H1 (cell line): ENCODE data around the gene SMYD3. TPM values are rescaled to one million over a fixed set of nuclear protein-coding genes. Genes with fewer than 3 reads are reported as not detected.

Experiments
- ASH2L ChIP-seq: fragments of 200-600, 300-600 bp; sonication (generic); IDR thresholded peaks from one replicate; pipeline ENCODE4 v1.7.1; 2017; ENCODE audit warnings: low read length
- BRCA1 ChIP-seq: IDR thresholded peaks from 2 replicates; pipeline ENCODE4 v1.6.1; 2012; ENCODE audit warnings: low read depth, low read length, improper control_type of control experiment
- EGR1 ChIP-seq: IDR thresholded peaks from 2 replicates; pipeline ENCODE4 v1.6.1; 2011; ENCODE audit warnings: low read depth, low read length, borderline replicate concordance
- JUN ChIP-seq: IDR thresholded peaks from 2 replicates; pipeline ENCODE4 v1.6.1; 2011; ENCODE audit warnings: low read depth, mild to moderate bottlenecking, improper control_type of control experiment, low read length
- NRF1 ChIP-seq: IDR thresholded peaks from 2 replicates; pipeline ENCODE4 v1.6.1; 2011; ENCODE audit warnings: mild to moderate bottlenecking, low read depth, low read length, improper control_type of control experiment
- SP4 ChIP-seq: IDR thresholded peaks from 2 replicates; pipeline ENCODE4 v1.6.1; 2012; ENCODE audit warnings: low read length, inconsistent platforms
- polyA plus RNA-seq, 7 experiments: library from polyadenylated mRNA; depleted of rRNA in 3 of 7; stranded (reverse) in 5 of 7; unstranded in 2 of 7; fragments of >200 nt in 5 of 7; fragments of 200-250 nt in 2 of 7; gene quantifications; 1 replicate in 5 of 7; 2 replicates in 1 of 7; 4 replicates in 1 of 7; pipeline versions ENCODE4 v1.2.1 to v1.2.3, GENCODE V29; 2011 to 2013; ENCODE audit warnings: missing spikeins in 2 of 7, mixed read lengths in 2 of 7
- total RNA-seq: library from RNA; stranded (reverse); fragmentation: NEBNext Ultra II Directional; extraction: Animal tissue kit (Norgen Biotek cat#: 25700); gene quantifications from 2 replicates; pipeline ENCODE4 v1.2.1, GENCODE V29; 2021
- TF ChIP-seq, protein P1 (sequence below): fragments of 300-600 bp; sonication (generic); IDR thresholded peaks from 2 replicates; pipeline ENCODE4 v1.7.1; 2012; ENCODE audit warnings: low read length, moderate library complexity, mild to moderate bottlenecking, inconsistent platforms; ENCODE audit not compliant: insufficient replicate concordance
- TF ChIP-seq, protein P2 (sequence below): IDR thresholded peaks from 2 replicates; pipeline ENCODE4 v1.6.1; 2011; ENCODE audit warnings: low read depth, mild to moderate bottlenecking, low read length; ENCODE audit not compliant: insufficient read depth

The SMYD3 gene
- total and polyA plus RNA-seq, 2 of the 8 experiments (the other 6 are each of a cell fraction or from before 2014, with no cell fraction given): 17.3 to 25.4 TPM

DNA sequence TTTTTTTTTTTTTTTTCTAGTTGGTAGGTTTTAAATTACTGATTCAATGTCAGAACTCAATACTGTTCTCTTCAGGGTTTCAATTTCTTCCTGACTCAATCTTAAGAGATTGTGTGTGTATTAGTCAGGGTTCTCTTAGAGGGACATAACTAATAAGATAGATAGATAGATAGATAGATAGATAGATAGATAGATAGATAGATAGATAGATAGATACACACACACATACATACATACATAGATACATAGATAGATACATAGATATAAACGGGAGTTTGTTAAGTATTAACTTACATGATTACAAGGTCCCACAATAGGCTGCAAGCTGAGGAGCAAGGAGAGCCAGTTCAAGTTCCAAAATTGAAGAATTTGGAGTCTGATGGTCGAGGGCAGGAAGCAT, 251.3 kb downstream of the SMYD3 start (continued):
- TF ChIP-seq, protein P1, sequence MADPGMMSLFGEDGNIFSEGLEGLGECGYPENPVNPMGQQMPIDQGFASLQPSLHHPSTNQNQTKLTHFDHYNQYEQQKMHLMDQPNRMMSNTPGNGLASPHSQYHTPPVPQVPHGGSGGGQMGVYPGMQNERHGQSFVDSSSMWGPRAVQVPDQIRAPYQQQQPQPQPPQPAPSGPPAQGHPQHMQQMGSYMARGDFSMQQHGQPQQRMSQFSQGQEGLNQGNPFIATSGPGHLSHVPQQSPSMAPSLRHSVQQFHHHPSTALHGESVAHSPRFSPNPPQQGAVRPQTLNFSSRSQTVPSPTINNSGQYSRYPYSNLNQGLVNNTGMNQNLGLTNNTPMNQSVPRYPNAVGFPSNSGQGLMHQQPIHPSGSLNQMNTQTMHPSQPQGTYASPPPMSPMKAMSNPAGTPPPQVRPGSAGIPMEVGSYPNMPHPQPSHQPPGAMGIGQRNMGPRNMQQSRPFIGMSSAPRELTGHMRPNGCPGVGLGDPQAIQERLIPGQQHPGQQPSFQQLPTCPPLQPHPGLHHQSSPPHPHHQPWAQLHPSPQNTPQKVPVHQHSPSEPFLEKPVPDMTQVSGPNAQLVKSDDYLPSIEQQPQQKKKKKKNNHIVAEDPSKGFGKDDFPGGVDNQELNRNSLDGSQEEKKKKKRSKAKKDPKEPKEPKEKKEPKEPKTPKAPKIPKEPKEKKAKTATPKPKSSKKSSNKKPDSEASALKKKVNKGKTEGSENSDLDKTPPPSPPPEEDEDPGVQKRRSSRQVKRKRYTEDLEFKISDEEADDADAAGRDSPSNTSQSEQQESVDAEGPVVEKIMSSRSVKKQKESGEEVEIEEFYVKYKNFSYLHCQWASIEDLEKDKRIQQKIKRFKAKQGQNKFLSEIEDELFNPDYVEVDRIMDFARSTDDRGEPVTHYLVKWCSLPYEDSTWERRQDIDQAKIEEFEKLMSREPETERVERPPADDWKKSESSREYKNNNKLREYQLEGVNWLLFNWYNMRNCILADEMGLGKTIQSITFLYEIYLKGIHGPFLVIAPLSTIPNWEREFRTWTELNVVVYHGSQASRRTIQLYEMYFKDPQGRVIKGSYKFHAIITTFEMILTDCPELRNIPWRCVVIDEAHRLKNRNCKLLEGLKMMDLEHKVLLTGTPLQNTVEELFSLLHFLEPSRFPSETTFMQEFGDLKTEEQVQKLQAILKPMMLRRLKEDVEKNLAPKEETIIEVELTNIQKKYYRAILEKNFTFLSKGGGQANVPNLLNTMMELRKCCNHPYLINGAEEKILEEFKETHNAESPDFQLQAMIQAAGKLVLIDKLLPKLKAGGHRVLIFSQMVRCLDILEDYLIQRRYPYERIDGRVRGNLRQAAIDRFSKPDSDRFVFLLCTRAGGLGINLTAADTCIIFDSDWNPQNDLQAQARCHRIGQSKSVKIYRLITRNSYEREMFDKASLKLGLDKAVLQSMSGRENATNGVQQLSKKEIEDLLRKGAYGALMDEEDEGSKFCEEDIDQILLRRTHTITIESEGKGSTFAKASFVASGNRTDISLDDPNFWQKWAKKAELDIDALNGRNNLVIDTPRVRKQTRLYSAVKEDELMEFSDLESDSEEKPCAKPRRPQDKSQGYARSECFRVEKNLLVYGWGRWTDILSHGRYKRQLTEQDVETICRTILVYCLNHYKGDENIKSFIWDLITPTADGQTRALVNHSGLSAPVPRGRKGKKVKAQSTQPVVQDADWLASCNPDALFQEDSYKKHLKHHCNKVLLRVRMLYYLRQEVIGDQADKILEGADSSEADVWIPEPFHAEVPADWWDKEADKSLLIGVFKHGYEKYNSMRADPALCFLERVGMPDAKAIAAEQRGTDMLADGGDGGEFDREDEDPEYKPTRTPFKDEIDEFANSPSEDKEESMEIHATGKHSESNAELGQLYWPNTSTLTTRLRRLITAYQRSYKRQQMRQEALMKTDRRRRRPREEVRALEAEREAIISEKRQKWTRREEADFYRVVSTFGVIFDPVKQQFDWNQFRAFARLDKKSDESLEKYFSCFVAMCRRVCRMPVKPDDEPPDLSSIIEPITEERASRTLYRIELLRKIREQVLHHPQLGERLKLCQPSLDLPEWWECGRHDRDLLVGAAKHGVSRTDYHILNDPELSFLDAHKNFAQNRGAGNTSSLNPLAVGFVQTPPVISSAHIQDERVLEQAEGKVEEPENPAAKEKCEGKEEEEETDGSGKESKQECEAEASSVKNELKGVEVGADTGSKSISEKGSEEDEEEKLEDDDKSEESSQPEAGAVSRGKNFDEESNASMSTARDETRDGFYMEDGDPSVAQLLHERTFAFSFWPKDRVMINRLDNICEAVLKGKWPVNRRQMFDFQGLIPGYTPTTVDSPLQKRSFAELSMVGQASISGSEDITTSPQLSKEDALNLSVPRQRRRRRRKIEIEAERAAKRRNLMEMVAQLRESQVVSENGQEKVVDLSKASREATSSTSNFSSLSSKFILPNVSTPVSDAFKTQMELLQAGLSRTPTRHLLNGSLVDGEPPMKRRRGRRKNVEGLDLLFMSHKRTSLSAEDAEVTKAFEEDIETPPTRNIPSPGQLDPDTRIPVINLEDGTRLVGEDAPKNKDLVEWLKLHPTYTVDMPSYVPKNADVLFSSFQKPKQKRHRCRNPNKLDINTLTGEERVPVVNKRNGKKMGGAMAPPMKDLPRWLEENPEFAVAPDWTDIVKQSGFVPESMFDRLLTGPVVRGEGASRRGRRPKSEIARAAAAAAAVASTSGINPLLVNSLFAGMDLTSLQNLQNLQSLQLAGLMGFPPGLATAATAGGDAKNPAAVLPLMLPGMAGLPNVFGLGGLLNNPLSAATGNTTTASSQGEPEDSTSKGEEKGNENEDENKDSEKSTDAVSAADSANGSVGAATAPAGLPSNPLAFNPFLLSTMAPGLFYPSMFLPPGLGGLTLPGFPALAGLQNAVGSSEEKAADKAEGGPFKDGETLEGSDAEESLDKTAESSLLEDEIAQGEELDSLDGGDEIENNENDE: no peak
- no peak for TF ChIP-seq BRCA1
- TF ChIP-seq SP4: no peak
- TF ChIP-seq JUN: no peak
- no peak for TF ChIP-seq EGR1
- TF ChIP-seq, protein P2, sequence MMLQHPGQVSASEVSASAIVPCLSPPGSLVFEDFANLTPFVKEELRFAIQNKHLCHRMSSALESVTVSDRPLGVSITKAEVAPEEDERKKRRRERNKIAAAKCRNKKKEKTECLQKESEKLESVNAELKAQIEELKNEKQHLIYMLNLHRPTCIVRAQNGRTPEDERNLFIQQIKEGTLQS: no peak
- no peak for TF ChIP-seq ASH2L
- no peak for TF ChIP-seq NRF1
- TF ChIP-seq, all 59 proteins: peak for 0
